ENCODE data around the gene CRB3. TPM values are rescaled to one million over a fixed set of nuclear protein-coding genes. Genes with fewer than 3 reads are reported as not detected.
A peak's percentile ranks its signal among the peaks of the same experiment; 100 is the strongest.

Gene CRB3
- total and polyA plus RNA-seq, 11 donors, result 0.28 to 1.6 (median 0.46) TPM; not detected in 7

DNA sequence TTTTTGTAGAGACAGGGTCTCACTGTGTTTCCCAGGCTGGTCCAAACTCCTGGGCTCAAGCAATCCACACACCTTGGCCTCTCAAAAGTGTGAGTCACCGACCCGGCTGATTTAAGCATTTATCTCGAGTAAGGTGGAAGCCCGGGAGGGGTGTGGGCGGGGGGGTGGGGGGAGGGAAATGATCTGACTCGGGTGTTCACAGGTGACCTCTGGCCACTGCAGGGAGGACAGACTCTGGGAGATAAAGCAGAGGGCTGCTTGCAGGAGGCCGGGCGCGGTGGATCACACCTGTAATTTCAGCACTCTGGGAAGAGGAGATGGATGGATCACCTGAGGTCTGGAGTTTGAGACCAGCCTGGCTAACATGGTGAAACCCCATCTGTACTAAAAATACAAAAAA is 9.6 kb downstream of the CRB3 start:
- intact Hi-C loops (cut with DNase I), result no loop called here
- H3K27me3 ChIP-seq, result peaks cover 15 to 38% (median 27%) of the 10 kb centered on the region in 9 donors
- ATAC-seq (no peak), DNase-seq (no peak)
- H3K4me1 ChIP-seq, result peaks cover 0 to 18% (median 3%) of the 10 kb centered on the region in 12 donors
- H3K27ac ChIP-seq, result no peak overlapping the region
- H3K9me3 ChIP-seq, result no peaks in the 10 kb centered on the region
- no peak overlapping the region for H3K4me3 ChIP-seq
- 61 to 80% (median 65%) methylated on average over 9 of the region's 9 CpGs for WGBS, 4 donors
- no peak for TF ChIP-seq POLR2A (IDR thresholded peaks at IDR 0.05)
- TF ChIP-seq, protein P1, sequence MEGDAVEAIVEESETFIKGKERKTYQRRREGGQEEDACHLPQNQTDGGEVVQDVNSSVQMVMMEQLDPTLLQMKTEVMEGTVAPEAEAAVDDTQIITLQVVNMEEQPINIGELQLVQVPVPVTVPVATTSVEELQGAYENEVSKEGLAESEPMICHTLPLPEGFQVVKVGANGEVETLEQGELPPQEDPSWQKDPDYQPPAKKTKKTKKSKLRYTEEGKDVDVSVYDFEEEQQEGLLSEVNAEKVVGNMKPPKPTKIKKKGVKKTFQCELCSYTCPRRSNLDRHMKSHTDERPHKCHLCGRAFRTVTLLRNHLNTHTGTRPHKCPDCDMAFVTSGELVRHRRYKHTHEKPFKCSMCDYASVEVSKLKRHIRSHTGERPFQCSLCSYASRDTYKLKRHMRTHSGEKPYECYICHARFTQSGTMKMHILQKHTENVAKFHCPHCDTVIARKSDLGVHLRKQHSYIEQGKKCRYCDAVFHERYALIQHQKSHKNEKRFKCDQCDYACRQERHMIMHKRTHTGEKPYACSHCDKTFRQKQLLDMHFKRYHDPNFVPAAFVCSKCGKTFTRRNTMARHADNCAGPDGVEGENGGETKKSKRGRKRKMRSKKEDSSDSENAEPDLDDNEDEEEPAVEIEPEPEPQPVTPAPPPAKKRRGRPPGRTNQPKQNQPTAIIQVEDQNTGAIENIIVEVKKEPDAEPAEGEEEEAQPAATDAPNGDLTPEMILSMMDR (IDR thresholded peaks at IDR 0.05), result no peak
- H3K36me3 ChIP-seq, result peaks cover 0 to 26% (median 0%) of the 10 kb centered on the region in 9 donors

DNA sequence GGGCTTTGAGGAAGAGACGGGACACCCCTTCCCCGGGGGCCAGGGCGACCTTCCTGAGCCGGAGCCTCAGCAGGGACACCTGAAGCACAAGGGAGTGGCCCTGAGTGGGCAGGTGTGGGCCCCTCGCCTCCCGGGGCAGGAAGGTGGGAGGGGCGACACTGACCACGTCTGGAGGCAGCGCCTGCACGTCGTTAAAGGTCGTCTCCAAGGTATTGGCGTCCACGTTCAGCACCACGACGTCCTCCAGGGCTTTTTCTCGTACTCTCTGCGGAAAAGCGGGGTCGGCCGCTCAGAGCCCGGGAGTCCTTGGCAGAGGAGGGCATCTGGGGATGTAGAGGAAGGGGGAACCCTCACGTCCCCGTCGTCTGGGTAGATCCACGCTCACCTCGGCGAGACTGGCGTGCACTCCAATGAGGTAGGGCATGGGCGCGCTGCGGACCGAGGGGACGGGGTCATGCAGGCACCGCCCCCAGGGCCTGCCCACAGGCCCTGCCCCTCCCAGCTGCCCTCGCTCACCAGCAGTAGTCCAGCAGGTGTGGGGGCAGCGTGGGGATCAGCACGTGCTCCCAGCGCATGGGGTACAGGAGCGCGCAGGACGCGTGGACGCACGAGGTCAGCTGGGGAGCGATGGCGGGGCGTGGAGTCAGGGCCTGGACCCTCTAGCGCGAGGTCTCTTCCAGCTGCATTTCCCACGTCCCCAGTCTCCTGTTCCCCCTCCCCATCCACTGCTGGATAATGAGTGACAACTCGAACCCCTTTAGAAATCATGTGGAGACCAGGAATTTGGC is 11.4 kb downstream of the CRB3 start:
- no peak overlapping the region for H3K4me3 ChIP-seq
- peak in 1 of 4 donors; percentile 29 for ATAC-seq
- H3K9me3 ChIP-seq, result no peaks in the 10 kb centered on the region
- TF ChIP-seq, protein P1 (IDR thresholded peaks at IDR 0.05), result no peak
- TF ChIP-seq POLR2A (IDR thresholded peaks at IDR 0.05), result no peak
- H3K36me3 ChIP-seq, result peaks cover 0 to 26% (median 0%) of the 10 kb centered on the region in 9 donors
- DNase-seq, result no peak
- H3K27ac ChIP-seq, result no peak overlapping the region
- intact Hi-C loops (cut with DNase I), result no loop called here
- 10 to 24% (median 17%) methylated on average over 38 to 52 of the region's 52 CpGs for WGBS, 4 donors
- H3K4me1 ChIP-seq, result peaks cover 0 to 18% (median 3%) of the 10 kb centered on the region in 12 donors
- peaks cover 18 to 49% (median 27%) of the 10 kb centered on the region in 9 donors for H3K27me3 ChIP-seq

DNA sequence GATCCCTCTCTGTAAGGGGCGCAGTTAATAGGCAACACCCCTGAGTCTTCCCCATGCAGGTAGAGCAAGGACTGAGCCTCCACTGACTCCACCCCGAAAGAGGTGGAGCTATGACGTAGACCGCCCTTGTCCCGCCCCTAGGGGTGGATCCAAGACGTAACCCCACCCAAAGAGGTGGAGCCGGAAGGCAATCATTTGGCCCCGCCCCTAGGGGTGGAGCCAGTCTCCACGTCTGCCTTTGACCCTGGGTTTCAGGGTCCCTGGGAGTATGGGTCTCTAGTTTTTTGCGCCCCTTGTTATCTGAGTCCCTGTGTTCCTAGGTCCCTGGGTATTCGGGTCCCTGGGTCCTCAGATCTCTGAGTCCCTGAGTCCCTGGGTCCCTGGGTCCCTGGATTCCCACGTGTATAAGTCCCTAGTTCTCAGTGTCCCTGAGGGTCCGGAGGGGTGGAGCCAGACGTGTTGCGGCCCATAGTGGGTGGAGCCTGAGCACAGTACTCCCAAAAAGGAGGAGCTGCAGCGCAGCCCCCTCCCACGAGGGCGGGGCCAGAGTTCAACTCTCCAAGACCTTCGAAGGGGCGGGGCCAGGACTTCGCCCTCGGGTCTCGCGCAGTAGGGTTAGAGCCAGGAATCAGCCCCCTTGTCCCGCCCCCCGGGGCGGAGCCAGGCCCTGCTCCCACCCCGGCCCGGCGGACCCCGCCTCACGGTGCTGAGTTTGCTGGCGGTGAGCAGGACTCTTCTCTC is 12.3 kb downstream of the CRB3 start:
- intact Hi-C loops (cut with DNase I), result no loop called here
- ATAC-seq, result peak in 3 of 4 donors; percentile 16 to 67 (median 50)

More for the DNA sequence above, 12.3 kb downstream of the CRB3 start:
- peak overlapping the region in 3 of 12 donors; percentile 8 to 24 (median 14) for H3K4me3 ChIP-seq
- peaks cover 0 to 26% (median 0%) of the 10 kb centered on the region in 9 donors for H3K36me3 ChIP-seq
- peaks cover 0 to 18% (median 3%) of the 10 kb centered on the region in 12 donors for H3K4me1 ChIP-seq
- DNase-seq, result peak in 1 of 5 donors; percentile 41
- TF ChIP-seq, protein P1 (IDR thresholded peaks at IDR 0.05), result no peak
- TF ChIP-seq POLR2A (IDR thresholded peaks at IDR 0.05), result no peak
- H3K27ac ChIP-seq, result no peak overlapping the region
- H3K27me3 ChIP-seq, result peaks cover 18 to 49% (median 27%) of the 10 kb centered on the region in 9 donors
- H3K9me3 ChIP-seq, result no peaks in the 10 kb centered on the region
- WGBS, 4 donors, result 5 to 19% (median 12%) methylated on average over 8 to 33 of the region's 33 CpGs
